Measurements from ENCODE around the gene PRTN3.

PRTN3 gene

DNA sequence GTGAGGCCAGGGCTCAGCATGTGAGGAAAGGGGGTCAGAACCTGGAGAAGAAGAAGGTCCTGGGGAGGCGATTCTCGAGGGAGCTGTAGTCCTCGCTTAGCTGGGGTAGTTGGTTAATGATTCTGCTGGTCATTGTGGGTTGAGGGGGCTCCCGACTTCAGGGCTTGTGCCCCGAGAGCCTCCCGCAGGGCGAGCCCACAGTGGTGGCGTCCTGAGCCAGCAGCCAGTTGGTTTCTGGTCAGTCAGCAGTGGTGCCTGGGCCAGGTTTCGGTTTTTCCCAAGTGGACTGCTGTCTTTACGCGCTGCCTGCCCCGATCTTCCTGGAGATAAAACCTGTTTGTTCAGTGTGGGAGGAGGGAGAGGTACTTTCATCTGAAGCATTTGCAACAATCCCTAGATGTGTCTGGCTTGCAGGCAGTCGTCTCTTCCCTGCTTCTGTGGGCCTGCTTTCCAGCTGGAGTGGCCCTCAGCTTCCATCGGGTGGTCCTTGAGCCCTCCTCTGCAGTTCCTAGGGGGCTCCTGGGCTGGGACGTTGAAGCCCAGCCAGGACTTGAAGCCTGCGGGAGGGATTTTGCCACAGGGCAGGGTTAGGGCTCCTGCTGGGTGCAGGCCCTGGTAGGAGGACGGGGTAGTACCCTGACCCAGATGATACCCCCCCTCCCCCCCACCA, 40.3 kb upstream of the PRTN3 start:
- peaks cover 43% of the 10 kb centered on the region for H3K4me1 Mint-ChIP-seq

DNA sequence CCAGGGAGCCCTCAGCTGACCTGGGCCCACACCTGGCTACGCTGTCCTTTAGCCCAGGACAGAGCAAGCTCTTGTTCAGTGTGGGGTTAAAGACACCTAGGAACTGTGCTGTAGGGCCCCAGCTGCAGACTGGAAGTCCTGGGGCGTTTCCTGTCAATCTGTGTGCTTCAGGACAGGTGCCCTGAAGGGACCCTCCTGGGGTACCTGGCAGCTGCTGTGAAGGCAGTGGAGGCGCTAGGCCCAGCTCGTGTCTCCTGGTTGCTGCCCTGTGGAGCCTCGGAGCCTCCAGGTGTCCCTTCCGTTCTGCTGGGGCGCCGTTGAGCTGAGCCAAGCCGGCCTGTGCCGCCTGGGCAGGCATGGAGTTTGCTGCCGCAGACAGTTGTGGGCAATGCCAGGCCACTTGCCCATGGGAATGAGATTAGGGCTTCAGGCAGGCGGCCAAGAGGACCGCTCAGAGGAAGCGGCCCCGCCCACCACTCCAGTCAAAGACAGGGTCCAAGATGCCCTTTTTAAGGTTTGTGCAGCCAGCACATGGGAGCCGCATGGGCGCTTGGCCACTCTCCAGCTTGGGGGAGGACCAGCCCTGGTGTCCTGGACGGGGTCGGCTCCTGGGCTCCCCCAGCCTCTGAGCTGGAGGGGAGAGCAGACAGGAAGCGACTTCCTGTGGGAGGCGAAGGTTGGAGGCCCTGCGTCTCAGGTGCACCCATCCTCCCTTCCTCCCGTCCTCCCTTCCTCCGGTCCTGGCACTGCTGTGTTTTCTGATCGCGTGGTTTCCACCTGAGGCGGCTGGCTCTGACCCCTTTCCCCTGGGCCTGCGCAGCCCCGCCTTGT, 39.6 kb upstream of the PRTN3 start:
- Mint-ChIP-seq H3K27ac (peak overlapping the region; percentile 72), H3K27me3 (no peaks in the 10 kb centered on the region), H3K9me3 (no peaks in the 10 kb centered on the region), H3K36me3 (ENCODE audit: low read depth) (peaks cover 54% of the 10 kb centered on the region), H3K4me3 (peak overlapping the region; percentile 73), H3K4me1 (peaks cover 43% of the 10 kb centered on the region)
- ATAC-seq (no peak), DNase-seq (no peak)

More for the DNA sequence above, 40.3 kb upstream of the PRTN3 start:
- Mint-ChIP-seq H3K9me3 (no peaks in the 10 kb centered on the region), H3K4me3 (peak overlapping the region; percentile 88), H3K27ac (peak overlapping the region; percentile 87), H3K27me3 (no peaks in the 10 kb centered on the region), H3K36me3 (ENCODE audit: low read depth) (peaks cover 52% of the 10 kb centered on the region)
- DNase-seq, result no peak
- ATAC-seq, result no peak

- peak overlapping the region; percentile 73 for H3K4me3 Mint-ChIP-seq
- ATAC-seq (no peak), DNase-seq (no peak)
- H3K27ac Mint-ChIP-seq, result peak overlapping the region; percentile 72
- H3K27me3 Mint-ChIP-seq, result no peaks in the 10 kb centered on the region
- peaks cover 39% of the 10 kb centered on the region for H3K4me1 Mint-ChIP-seq
- H3K9me3 Mint-ChIP-seq, result no peaks in the 10 kb centered on the region
- H3K36me3 Mint-ChIP-seq (ENCODE audit: low read depth), result peaks cover 59% of the 10 kb centered on the region
Observed at GRCh38 chr19:801861-802497, 38.8 kb upstream of the PRTN3 start.

- H3K4me3 Mint-ChIP-seq, result peak overlapping the region; percentile 50
- H3K9me3 Mint-ChIP-seq, result no peaks in the 10 kb centered on the region
- peaks cover 65% of the 10 kb centered on the region for H3K36me3 Mint-ChIP-seq (ENCODE audit: low read depth)
- peak overlapping the region; percentile 82 for H3K27ac Mint-ChIP-seq
- peaks cover 43% of the 10 kb centered on the region for H3K4me1 Mint-ChIP-seq
- ATAC-seq (no peak), DNase-seq (no peak)
- H3K27me3 Mint-ChIP-seq, result no peaks in the 10 kb centered on the region
Observed at GRCh38 chr19:802498-803098, 38.2 kb upstream of the PRTN3 start.

DNA sequence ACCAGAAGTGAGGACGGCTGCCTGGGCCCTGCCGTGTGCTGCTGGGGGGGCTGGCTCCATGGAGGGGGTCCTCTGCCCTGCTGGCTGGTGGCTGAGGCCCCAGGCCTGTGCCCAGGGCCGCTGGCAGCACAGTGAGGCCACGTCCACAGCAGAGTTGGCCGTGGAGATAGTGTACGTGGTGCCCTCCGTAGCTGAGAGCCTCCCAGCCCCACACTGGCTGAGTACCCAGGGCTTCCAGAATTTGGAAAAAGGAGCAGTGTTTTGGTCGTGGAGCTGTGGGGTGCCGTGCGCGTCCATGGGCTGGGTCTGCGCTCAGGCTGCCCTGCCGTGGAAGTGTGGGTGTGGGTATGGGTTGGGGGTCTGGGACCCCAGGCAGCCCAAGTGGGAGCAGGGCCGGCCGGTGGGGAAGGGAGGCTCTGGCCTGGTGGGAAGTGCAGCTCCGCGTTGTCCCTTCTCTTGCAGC, 37.7 kb upstream of the PRTN3 start:
- no peak for ATAC-seq

DNA sequence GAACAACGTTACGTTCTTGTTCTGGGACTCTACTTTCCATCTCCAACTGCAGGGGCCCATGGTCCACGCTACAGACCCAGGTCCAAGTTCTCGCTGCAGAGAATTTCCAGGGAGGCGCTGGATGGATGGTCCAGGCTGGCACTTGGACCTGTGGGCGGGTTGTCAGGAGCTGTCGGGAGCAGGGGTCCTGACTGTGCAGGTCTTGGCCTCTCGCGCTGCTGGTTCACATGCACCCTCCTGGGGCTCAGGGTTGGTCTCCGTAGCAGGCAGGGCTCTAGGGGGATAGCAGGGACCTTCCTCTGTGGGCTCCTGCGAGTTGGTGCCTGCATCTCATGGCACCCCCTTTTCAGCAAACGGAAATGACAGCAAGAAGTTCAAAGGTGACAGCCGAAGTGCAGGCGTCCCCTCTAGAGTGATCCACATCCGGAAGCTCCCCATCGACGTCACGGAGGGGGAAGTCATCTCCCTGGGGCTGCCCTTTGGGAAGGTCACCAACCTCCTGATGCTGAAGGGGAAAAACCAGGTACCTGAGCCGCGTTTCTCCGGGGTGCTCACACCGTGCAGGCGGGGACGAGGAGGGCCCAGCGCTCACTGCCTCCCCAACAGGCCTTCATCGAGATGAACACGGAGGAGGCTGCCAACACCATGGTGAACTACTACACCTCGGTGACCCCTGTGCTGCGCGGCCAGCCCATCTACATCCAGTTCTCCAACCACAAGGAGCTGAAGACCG, 36.9 kb upstream of the PRTN3 start:
- H3K4me3 Mint-ChIP-seq, result no peak overlapping the region

More for the DNA sequence above, 37.7 kb upstream of the PRTN3 start:
- H3K9me3 Mint-ChIP-seq, result no peaks in the 10 kb centered on the region
- no peak overlapping the region for H3K4me3 Mint-ChIP-seq
- DNase-seq, result no peak
- no peaks in the 10 kb centered on the region for H3K27me3 Mint-ChIP-seq
- peaks cover 46% of the 10 kb centered on the region for H3K4me1 Mint-ChIP-seq
- H3K27ac Mint-ChIP-seq, result peak overlapping the region; percentile 71
- H3K36me3 Mint-ChIP-seq (ENCODE audit: low read depth), result peaks cover 70% of the 10 kb centered on the region

DNA sequence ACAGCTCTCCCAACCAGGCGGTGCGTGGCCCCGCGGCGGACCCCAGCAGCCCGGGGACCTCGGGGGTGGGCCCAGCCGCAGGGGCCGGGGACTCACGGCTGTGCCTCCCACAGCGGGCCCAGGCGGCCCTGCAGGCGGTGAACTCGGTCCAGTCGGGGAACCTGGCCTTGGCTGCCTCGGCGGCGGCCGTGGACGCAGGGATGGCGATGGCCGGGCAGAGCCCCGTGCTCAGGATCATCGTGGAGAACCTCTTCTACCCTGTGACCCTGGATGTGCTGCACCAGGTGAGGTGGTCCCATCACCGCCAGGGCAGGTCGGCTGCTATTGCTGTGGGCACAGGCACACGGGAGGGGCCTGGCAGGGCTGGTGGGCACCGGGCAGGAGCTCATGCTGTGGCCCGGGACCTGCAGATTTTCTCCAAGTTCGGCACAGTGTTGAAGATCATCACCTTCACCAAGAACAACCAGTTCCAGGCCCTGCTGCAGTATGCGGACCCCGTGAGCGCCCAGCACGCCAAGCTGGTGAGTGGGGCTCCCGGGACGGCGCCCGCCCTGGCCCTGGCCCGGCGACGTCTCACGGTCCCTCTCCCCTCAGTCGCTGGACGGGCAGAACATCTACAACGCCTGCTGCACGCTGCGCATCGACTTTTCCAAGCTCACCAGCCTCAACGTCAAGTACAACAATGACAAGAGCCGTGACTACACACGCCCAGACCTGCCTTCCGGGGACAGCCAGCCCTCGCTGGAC, 36.2 kb upstream of the PRTN3 start:
- Mint-ChIP-seq H3K9me3 (no peaks in the 10 kb centered on the region), H3K4me3 (no peak overlapping the region), H3K4me1 (peaks cover 38% of the 10 kb centered on the region), H3K36me3 (ENCODE audit: low read depth) (peaks cover 65% of the 10 kb centered on the region), H3K27me3 (no peaks in the 10 kb centered on the region), H3K27ac (no peak overlapping the region)
- DNase-seq (no peak), ATAC-seq (no peak)

More for the DNA sequence above, 36.9 kb upstream of the PRTN3 start:
- peaks cover 68% of the 10 kb centered on the region for H3K36me3 Mint-ChIP-seq (ENCODE audit: low read depth)
- ATAC-seq, result no peak
- H3K27ac Mint-ChIP-seq, result peak overlapping the region; percentile 71
- H3K27me3 Mint-ChIP-seq, result no peaks in the 10 kb centered on the region
- peaks cover 45% of the 10 kb centered on the region for H3K4me1 Mint-ChIP-seq
- no peaks in the 10 kb centered on the region for H3K9me3 Mint-ChIP-seq
- no peak for DNase-seq

DNA sequence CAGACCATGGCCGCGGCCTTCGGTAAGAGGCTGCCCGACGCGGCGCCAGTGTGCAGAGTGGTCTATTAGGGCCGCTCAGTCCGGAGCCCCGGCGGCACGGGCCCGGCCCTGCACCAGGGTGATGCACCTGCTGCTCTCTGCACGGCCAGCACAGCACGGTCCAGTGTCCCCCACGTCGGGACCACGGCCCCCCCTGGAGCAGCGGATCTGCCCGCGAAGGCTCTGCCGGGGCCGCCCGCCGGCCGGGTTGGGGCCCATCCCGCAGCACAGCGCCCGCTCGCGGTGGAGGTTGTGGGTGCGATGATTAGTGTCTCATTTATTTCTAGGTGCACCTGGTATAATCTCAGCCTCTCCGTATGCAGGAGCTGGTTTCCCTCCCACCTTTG, 35.6 kb upstream of the PRTN3 start:
- no peaks in the 10 kb centered on the region for H3K9me3 Mint-ChIP-seq
- H3K4me1 Mint-ChIP-seq, result peaks cover 34% of the 10 kb centered on the region
- H3K4me3 Mint-ChIP-seq, result no peak overlapping the region
- DNase-seq, result no peak
- no peak for ATAC-seq
- peaks cover 66% of the 10 kb centered on the region for H3K36me3 Mint-ChIP-seq (ENCODE audit: low read depth)
- H3K27me3 Mint-ChIP-seq, result no peaks in the 10 kb centered on the region
- peak overlapping the region; percentile 35 for H3K27ac Mint-ChIP-seq

DNA sequence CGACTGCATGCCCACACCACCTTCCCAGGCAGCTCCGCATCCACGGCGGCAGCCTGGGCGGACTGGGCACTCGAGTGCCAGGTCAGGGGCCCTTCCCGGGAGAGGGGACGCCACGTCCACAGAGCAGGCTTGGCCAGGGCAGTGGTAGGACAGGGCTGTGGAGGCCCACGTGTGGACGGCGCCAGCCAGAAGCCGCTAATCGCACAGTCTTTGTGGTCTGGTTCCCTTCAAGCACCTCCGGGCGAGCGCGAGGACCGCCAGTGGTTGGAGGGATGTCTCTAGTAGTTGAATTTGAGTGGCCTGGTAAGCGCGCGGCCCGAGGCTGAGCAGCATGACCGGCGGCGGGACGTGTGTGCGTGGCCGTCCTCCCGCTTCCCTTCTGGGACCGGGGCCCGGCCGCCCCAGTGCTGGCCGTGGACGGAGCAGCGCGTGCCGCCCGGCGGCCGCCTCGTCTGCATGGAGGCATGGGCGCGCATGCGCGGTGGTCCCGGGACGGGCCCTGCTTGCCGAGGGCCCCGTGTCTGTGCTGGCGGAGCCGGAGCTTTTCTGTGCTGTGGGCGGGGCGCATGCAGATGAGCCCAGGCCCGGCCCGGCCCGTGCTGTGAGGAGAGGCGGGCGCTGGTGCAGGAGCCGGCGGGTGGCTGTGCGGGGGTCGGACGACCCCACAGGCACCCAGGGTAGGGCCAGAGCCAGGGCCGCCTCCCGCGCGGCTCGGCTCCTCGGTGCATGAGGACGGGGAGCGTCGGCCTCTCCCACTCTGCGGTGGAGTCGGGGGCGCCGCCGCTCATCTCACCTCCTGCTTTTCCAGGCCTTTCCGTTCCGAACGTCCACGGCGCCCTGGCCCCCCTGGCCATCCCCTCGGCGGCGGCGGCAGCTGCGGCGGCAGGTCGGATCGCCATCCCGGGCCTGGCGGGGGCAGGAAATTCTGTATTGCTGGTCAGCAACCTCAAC, 34.9 kb upstream of the PRTN3 start:
- no peak for ATAC-seq
- DNase-seq, result no peak
- H3K36me3 Mint-ChIP-seq (ENCODE audit: low read depth), result peaks cover 65% of the 10 kb centered on the region
- H3K4me3 Mint-ChIP-seq, result no peak overlapping the region
- peak overlapping the region; percentile 35 for H3K27ac Mint-ChIP-seq
- peaks cover 28% of the 10 kb centered on the region for H3K4me1 Mint-ChIP-seq
- no peaks in the 10 kb centered on the region for H3K9me3 Mint-ChIP-seq
- H3K27me3 Mint-ChIP-seq, result no peaks in the 10 kb centered on the region

DNA sequence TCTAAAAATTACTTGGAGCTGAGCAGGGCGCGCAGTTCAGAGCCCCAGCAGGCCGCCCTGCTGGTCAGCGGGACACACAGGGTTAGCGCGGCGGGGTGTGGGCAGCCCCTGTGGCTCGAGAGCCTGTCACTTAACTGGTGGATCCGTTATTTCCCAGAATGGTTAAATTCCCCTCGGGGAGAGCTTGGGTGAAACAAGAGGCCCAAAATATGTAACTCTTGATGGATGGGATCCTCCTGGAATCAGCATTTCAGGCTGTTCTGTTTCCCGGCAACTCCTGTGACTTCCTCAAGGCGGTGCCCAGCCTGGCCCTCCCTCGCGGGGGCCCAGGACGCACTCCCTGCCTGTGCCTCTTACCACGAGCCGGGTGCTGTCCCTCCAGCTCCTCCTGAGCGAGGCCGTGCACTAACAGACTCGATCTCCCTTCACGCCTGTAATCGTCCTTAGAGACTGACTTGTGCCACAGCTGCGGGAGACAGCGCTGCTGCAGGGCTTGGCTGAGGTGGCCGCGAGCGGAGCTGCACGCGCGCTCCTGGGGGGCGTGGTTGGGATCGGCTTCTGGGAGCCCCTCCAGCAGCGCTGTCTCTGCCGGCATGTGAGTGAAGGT, 33.9 kb upstream of the PRTN3 start:
- Mint-ChIP-seq H3K9me3 (no peaks in the 10 kb centered on the region), H3K27me3 (no peaks in the 10 kb centered on the region), H3K36me3 (ENCODE audit: low read depth) (peaks cover 65% of the 10 kb centered on the region), H3K4me3 (no peak overlapping the region), H3K27ac (peak overlapping the region; percentile 48), H3K4me1 (peaks cover 19% of the 10 kb centered on the region)
- DNase-seq (no peak), ATAC-seq (no peak)

DNA sequence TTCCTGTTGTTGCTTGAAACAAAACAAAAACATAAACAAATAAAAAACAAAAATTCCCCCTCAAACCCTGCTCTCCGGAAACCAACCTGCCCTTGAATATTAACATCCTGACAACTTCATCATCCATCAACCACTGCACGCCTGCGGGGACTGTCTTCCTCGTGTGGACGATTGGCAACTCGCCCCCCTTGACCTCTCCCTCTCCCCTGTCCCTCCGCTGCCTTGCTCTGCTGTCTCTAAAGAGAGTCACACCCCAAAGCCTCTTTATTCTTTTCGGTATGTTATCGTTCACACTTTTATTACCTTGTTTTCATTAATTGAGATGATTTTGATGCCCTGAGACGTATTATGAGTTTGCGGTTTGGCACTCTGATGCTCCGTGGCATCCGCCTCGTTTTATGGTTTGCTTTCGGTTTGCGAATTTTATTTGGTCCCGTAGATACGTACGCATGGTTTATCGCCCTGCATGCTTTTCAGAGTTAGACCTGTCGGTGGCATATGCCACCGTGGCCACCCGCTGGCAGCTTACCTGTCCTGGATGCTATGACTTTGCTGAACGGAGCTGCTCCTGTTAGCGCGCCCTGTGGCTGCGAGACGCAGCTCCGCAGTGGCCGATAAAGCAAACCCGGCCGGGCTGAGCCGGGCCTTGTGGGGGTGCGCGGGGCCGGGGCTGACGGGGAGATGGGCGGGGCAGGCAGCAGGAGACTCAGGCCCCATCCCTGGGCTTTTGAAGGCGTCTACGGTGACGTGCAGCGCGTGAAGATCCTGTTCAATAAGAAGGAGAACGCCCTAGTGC, 33.0 kb upstream of the PRTN3 start:
- Mint-ChIP-seq H3K27ac (peak overlapping the region; percentile 2), H3K9me3 (no peaks in the 10 kb centered on the region), H3K36me3 (ENCODE audit: low read depth) (peaks cover 61% of the 10 kb centered on the region), H3K4me1 (peaks cover 11% of the 10 kb centered on the region), H3K27me3 (no peaks in the 10 kb centered on the region), H3K4me3 (no peak overlapping the region)
- DNase-seq (no peak), ATAC-seq (no peak)

DNA sequence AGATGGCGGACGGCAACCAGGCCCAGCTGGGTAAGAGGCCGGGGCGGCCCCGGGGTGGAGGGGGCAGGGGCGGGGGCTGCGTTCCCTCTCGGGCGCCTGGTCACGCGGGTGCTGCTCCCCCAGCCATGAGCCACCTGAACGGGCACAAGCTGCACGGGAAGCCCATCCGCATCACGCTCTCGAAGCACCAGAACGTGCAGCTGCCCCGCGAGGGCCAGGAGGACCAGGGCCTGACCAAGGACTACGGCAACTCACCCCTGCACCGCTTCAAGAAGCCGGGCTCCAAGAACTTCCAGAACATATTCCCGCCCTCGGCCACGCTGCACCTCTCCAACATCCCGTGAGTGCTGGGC, 32.4 kb upstream of the PRTN3 start:
- Mint-ChIP-seq H3K27ac (no peak overlapping the region), H3K4me3 (no peak overlapping the region), H3K27me3 (no peaks in the 10 kb centered on the region), H3K4me1 (peaks cover 9% of the 10 kb centered on the region), H3K36me3 (ENCODE audit: low read depth) (peaks cover 57% of the 10 kb centered on the region), H3K9me3 (no peaks in the 10 kb centered on the region)
- ATAC-seq (no peak), DNase-seq (no peak)
